Mesothelial cell of epicardium (in vitro differentiated cells): ENCODE measurements around the gene MICAL2. TPM values are rescaled to one million over a fixed set of nuclear protein-coding genes. Genes with fewer than 3 reads are reported as not detected.

Experiments used
- DNase-seq, 2 experiments: peaks; one replicate each; pipeline ENCODE4 v3.0.0; 2021; ENCODE audit warnings: low spot score in 2 of 2; ENCODE audit not compliant: unreplicated experiment in 2 of 2
- H3K27ac Mint-ChIP-seq: 2 replicates; pipeline ENCODE4 v1.8.0; 2021; ENCODE audit warnings: mixed read lengths
- H3K27me3 Mint-ChIP-seq: 2 replicates; pipeline ENCODE4 v1.8.0; 2021; ENCODE audit warnings: low read depth, mixed read lengths
- H3K36me3 Mint-ChIP-seq: 2 replicates; pipeline ENCODE4 v1.8.0; 2021; ENCODE audit warnings: mixed read lengths
- H3K4me1 Mint-ChIP-seq: 2 replicates; pipeline ENCODE4 v1.8.0; 2021; ENCODE audit warnings: mixed read lengths
- H3K4me3 Mint-ChIP-seq: 2 replicates; pipeline ENCODE4 v1.8.0; 2021; ENCODE audit warnings: mild to moderate bottlenecking, moderate library complexity, mixed read lengths
- H3K9me3 Mint-ChIP-seq: 2 replicates; pipeline ENCODE4 v1.8.0; 2021; ENCODE audit warnings: mixed read lengths
- CTCF ChIP-seq: fragments of 200-600 bp; sonication (generic); IDR thresholded peaks from one replicate; pipeline ENCODE4 v1.5.0; 2021; ENCODE audit warnings: antibody characterized with exemption; ENCODE audit not compliant: unreplicated experiment
- total RNA-seq: library from RNA; stranded (reverse); gene quantifications from 3 replicates; pipeline ENCODE4 v1.2.1, GENCODE V29; 2021

The MICAL2 gene
- total RNA-seq, 1 donor from 2014 or later: 15.0 TPM

GRCh38 chr11:12126344-12127019, 16.1 kb downstream of the MICAL2 start:
- no peak for DNase-seq
- no peak overlapping the region for H3K4me3 Mint-ChIP-seq
- H3K9me3 Mint-ChIP-seq: no peaks in the 10 kb centered on the region
- H3K4me1 Mint-ChIP-seq: peaks cover 3% of the 10 kb centered on the region
- H3K36me3 Mint-ChIP-seq: no peaks in the 10 kb centered on the region
- TF ChIP-seq CTCF: no peak
- H3K27me3 Mint-ChIP-seq: no peaks in the 10 kb centered on the region
- H3K27ac Mint-ChIP-seq: no peak overlapping the region

- DNase-seq: no peak
- no peaks in the 10 kb centered on the region for H3K27me3 Mint-ChIP-seq
- no peaks in the 10 kb centered on the region for H3K9me3 Mint-ChIP-seq
- TF ChIP-seq CTCF: no peak
- no peaks in the 10 kb centered on the region for H3K36me3 Mint-ChIP-seq
- no peak overlapping the region for H3K4me3 Mint-ChIP-seq
- peaks cover 5% of the 10 kb centered on the region for H3K4me1 Mint-ChIP-seq
- no peak overlapping the region for H3K27ac Mint-ChIP-seq
Measured at GRCh38 chr11:12127206-12127898, 17.0 kb downstream of the MICAL2 start.

- TF ChIP-seq CTCF: no peak
- Mint-ChIP-seq H3K9me3 (no peaks in the 10 kb centered on the region), H3K4me1 (peaks cover 5% of the 10 kb centered on the region), H3K27me3 (no peaks in the 10 kb centered on the region), H3K27ac (no peak overlapping the region), H3K36me3 (no peaks in the 10 kb centered on the region), H3K4me3 (no peak overlapping the region)
- no peak for DNase-seq
Measured at GRCh38 chr11:12128301-12128751, 17.9 kb downstream of the MICAL2 start.

DNA sequence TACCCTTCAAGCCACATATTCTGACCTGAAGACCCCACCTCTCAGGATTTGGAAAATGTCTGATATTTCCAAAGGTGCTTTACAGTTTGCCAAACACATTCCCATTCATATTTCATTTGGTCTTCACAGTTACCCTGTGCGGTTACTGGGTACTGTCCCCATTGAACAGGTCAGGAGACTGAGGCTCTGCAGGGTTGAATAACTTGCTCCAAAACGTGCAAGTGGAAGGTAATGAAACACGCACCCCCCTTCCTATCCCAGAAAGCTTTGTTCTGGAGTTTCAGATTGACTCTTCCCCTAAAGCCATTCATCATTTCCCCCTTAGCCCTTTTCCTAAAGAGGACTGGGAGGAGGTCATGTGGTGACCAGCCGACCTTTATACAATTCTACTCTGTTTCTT, 18.8 kb downstream of the MICAL2 start:
- Mint-ChIP-seq H3K27me3 (no peaks in the 10 kb centered on the region), H3K27ac (no peak overlapping the region), H3K9me3 (no peaks in the 10 kb centered on the region), H3K4me3 (no peak overlapping the region), H3K4me1 (peaks cover 5% of the 10 kb centered on the region), H3K36me3 (no peaks in the 10 kb centered on the region)
- TF ChIP-seq CTCF: no peak
- DNase-seq: no peak

- no peaks in the 10 kb centered on the region for H3K9me3 Mint-ChIP-seq
- no peak overlapping the region for H3K27ac Mint-ChIP-seq
Measured at GRCh38 chr11:12130180-12130980, 20.0 kb downstream of the MICAL2 start.

More at GRCh38 chr11:12130180-12130980, 20.0 kb downstream of the MICAL2 start:
- Mint-ChIP-seq H3K27me3 (no peaks in the 10 kb centered on the region), H3K4me3 (no peak overlapping the region), H3K4me1 (peaks cover 5% of the 10 kb centered on the region), H3K36me3 (no peaks in the 10 kb centered on the region)
- no peak for DNase-seq
- TF ChIP-seq CTCF: no peak
